Lower leg skin (tissue), 4 donors: ENCODE results near the gene NEAT1. TPM values are rescaled to one million over a fixed set of nuclear protein-coding genes. Genes with fewer than 3 reads are reported as not detected.

Source experiments
- DNase-seq, 2 donors: peaks; one replicate each; pipeline ENCODE4 v3.0.0-alpha.2; 2019; ENCODE audit warnings: low spot score in 2 of 2
- H3K4me3 ChIP-seq: fragments of 200-600 bp; sonication (generic); 2 replicates; pipeline ENCODE4 v1.5.1; 2017; ENCODE audit warnings: mild to moderate bottlenecking, low read depth; ENCODE audit not compliant: poor library complexity, severe bottlenecking
- CTCF ChIP-seq, 3 donors: fragments of 450-650 bp; IDR thresholded peaks; one replicate each; pipeline ENCODE4 v1.5.1; 2016; ENCODE audit warnings: antibody characterized with exemption in 3 of 3, mild to moderate bottlenecking in 3 of 3, moderate library complexity in 2 of 3
- POLR2A ChIP-seq, 2 donors: fragments of 450-650 bp; IDR thresholded peaks; one replicate each; pipeline ENCODE4 v1.6.1; 2016 to 2017; ENCODE audit warnings: antibody characterized with exemption in 2 of 2, mild to moderate bottlenecking in 1 of 2, moderate library complexity in 1 of 2
- WGBS, 2 donors: methylation state at CpG; one replicate each; pipeline ENCODE4 v1.1.5; 2018; 5-methylcytosine and 5-hydroxymethylcytosine counted together
- intact Hi-C: fragments of 100-400 bp; cut with DNase I; formaldehyde crosslinking; loops from one replicate; pipeline ENCODE4 v1.15.0; 2023; ENCODE audit warnings: low total_unique reads
- total RNA-seq, 4 donors: library from RNA; depleted of rRNA; stranded (reverse); fragments of >200 nt; gene quantifications; one replicate each; pipeline ENCODE4 v1.1.0, GENCODE V29; 2016

Gene NEAT1
- total RNA-seq, 4 donors from 2014 or later, result 147 to 645 (median 301) TPM

GRCh38 chr11:65396769-65397745 is 25.5 kb upstream of the NEAT1 start:
- 91 to 93% methylated on average over 38 of the region's 38 CpGs for WGBS, 2 donors
- intact Hi-C loops, result no loop called here
- no peak for TF ChIP-seq POLR2A (IDR thresholded peaks at IDR 0.05)
- TF ChIP-seq CTCF (IDR thresholded peaks at IDR 0.05), result no peak
- H3K4me3 ChIP-seq, result no peak overlapping the region
- DNase-seq, result no peak

GRCh38 chr11:65398362-65398910 is 24.2 kb upstream of the NEAT1 start:
- 87 to 90% methylated on average over 15 to 16 of the region's 16 CpGs for WGBS, 2 donors
- no peak overlapping the region for H3K4me3 ChIP-seq
- TF ChIP-seq CTCF (IDR thresholded peaks at IDR 0.05), result no peak
- no peak for TF ChIP-seq POLR2A (IDR thresholded peaks at IDR 0.05)
- intact Hi-C loops, result no loop called here
- DNase-seq, result no peak

- TF ChIP-seq CTCF (IDR thresholded peaks at IDR 0.05) (no peak), POLR2A (IDR thresholded peaks at IDR 0.05) (no peak)
- H3K4me3 ChIP-seq, result no peak overlapping the region
- 88 to 95% methylated on average over 13 of the region's 13 CpGs for WGBS, 2 donors
- DNase-seq, result no peak
- intact Hi-C loops, result no loop called here
These were observed 23.3 kb upstream of the NEAT1 start for GRCh38 chr11:65399249-65399648.

DNA sequence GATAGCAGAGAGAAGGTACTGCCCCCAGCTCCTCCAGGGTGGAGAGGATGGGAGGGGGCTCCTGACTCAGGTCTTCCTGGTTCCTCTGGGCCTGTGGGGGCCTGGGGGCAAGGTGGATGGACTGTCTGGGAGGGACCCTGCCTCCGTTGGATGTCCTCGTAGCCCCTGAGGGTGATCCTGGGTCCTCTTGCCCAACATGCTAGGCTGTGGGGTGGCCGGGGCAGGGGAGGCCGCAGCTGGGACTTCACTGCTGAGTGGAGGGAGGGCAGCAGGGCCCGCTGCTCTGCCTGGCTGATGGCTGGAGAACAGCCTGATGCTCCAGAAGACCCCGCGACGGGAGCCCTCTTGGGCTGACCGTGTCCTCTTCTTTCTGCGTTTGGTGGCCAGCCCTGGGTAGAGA is 22.8 kb upstream of the NEAT1 start:
- TF ChIP-seq POLR2A (IDR thresholded peaks at IDR 0.05), result no peak
- no peak for TF ChIP-seq CTCF (IDR thresholded peaks at IDR 0.05)
- no peak overlapping the region for H3K4me3 ChIP-seq
- 92% methylated on average over 9 of the region's 10 CpGs; no CpG with 5 or more reads in 1 of the 2 donors for WGBS, 2 donors
- intact Hi-C loops, result no loop called here
- DNase-seq, result no peak

GRCh38 chr11:65400307-65401072 is 22.1 kb upstream of the NEAT1 start:
- WGBS, 2 donors, result 83 to 94% methylated on average over 6 to 15 of the region's 17 CpGs
- intact Hi-C loops, result no loop called here
- H3K4me3 ChIP-seq, result no peak overlapping the region
- no peak for DNase-seq
- no peak for TF ChIP-seq CTCF (IDR thresholded peaks at IDR 0.05)
- TF ChIP-seq POLR2A (IDR thresholded peaks at IDR 0.05), result no peak
